HL-60 (cell line): ENCODE results near the gene PHF14.

Source experiments
- GABPA ChIP-seq: IDR thresholded peaks from 2 replicates; pipeline ENCODE4 v1.6.1; 2012; ENCODE audit warnings: low read depth
- POLR2AphosphoS5 ChIP-seq: IDR thresholded peaks from 2 replicates; pipeline ENCODE4 v1.6.1; 2012; ENCODE audit warnings: low read depth
- TF ChIP-seq, protein P1 (sequence below): IDR thresholded peaks from one replicate; pipeline ENCODE4 v1.5.1; 2011; ENCODE audit warnings: low read length, control low read depth, inconsistent platforms; ENCODE audit not compliant: insufficient read depth
- TF ChIP-seq, protein P2 (sequence below): IDR thresholded peaks from 2 replicates; pipeline ENCODE4 v1.6.1; 2012; ENCODE audit warnings: low read depth; ENCODE audit not compliant: insufficient replicate concordance

DNA sequence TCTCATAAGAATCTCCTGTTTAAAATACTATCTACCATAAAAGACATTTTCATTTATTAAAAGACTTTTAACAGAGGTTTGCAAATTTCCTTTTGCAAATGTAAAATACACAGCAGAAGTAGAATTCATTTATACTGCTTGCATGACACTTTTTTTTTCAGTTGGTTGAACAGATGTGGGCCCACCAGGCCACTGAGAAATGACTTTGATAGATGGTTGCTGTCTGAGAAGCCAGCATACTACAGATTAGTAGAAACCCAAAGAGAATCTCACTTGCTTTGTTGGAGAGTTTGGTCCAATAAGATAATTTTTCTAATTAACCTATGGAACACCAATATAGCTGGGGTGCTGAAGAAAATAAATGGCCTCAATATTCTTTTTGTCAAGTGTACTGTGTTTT is 66.3 kb downstream of the PHF14 start:
- TF ChIP-seq, protein P1, sequence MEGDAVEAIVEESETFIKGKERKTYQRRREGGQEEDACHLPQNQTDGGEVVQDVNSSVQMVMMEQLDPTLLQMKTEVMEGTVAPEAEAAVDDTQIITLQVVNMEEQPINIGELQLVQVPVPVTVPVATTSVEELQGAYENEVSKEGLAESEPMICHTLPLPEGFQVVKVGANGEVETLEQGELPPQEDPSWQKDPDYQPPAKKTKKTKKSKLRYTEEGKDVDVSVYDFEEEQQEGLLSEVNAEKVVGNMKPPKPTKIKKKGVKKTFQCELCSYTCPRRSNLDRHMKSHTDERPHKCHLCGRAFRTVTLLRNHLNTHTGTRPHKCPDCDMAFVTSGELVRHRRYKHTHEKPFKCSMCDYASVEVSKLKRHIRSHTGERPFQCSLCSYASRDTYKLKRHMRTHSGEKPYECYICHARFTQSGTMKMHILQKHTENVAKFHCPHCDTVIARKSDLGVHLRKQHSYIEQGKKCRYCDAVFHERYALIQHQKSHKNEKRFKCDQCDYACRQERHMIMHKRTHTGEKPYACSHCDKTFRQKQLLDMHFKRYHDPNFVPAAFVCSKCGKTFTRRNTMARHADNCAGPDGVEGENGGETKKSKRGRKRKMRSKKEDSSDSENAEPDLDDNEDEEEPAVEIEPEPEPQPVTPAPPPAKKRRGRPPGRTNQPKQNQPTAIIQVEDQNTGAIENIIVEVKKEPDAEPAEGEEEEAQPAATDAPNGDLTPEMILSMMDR = no peak
- TF ChIP-seq GABPA (no peak), POLR2AphosphoS5 (no peak)
- TF ChIP-seq, protein P2, sequence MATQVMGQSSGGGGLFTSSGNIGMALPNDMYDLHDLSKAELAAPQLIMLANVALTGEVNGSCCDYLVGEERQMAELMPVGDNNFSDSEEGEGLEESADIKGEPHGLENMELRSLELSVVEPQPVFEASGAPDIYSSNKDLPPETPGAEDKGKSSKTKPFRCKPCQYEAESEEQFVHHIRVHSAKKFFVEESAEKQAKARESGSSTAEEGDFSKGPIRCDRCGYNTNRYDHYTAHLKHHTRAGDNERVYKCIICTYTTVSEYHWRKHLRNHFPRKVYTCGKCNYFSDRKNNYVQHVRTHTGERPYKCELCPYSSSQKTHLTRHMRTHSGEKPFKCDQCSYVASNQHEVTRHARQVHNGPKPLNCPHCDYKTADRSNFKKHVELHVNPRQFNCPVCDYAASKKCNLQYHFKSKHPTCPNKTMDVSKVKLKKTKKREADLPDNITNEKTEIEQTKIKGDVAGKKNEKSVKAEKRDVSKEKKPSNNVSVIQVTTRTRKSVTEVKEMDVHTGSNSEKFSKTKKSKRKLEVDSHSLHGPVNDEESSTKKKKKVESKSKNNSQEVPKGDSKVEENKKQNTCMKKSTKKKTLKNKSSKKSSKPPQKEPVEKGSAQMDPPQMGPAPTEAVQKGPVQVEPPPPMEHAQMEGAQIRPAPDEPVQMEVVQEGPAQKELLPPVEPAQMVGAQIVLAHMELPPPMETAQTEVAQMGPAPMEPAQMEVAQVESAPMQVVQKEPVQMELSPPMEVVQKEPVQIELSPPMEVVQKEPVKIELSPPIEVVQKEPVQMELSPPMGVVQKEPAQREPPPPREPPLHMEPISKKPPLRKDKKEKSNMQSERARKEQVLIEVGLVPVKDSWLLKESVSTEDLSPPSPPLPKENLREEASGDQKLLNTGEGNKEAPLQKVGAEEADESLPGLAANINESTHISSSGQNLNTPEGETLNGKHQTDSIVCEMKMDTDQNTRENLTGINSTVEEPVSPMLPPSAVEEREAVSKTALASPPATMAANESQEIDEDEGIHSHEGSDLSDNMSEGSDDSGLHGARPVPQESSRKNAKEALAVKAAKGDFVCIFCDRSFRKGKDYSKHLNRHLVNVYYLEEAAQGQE = no peak
